ENCODE results near the gene USH1C.

The USH1C gene

GRCh38 chr11:17578296-17578695, 34.1 kb upstream of the USH1C start:
- H3K9me3 ChIP-seq (ENCODE audit: insufficient read depth, low read length), result no peaks in the 10 kb centered on the region
- TF ChIP-seq CTCF (IDR thresholded peaks at IDR 0.05; ENCODE audit: low read depth, low read length), result no peak
- TF ChIP-seq EZH2phosphoT487 (IDR thresholded peaks at IDR 0.05; ENCODE audit: low read depth), result no peak

GRCh38 chr11:17575431-17576425, 31.5 kb upstream of the USH1C start:
- Histone ChIP-seq H4K20me1 (ENCODE audit: insufficient read depth, low read length) (no peaks in the 10 kb centered on the region), H3K4me1 (ENCODE audit: low read length) (peaks cover 7% of the 10 kb centered on the region; the same call in 1 of the 2 replicates), H3K79me2 (ENCODE audit: low read length) (no peaks in the 10 kb centered on the region), H3K27ac (ENCODE audit: low read length) (no peak overlapping the region), H3K4me2 (ENCODE audit: low read length) (no peak overlapping the region), H3K36me3 (replicated peaks; ENCODE audit: low read depth, low read length) (no peaks in the 10 kb centered on the region), H3K4me3 (ENCODE audit: low read length) (no peak overlapping the region), H3K9ac (ENCODE audit: low read length) (no peak overlapping the region), H3K9me3 (ENCODE audit: insufficient read depth, low read length) (no peaks in the 10 kb centered on the region), H2AFZ (ENCODE audit: low read depth, low read length) (no peak overlapping the region), H3K27me3 (ENCODE audit: low read depth, low read length) (no peaks in the 10 kb centered on the region)
- TF ChIP-seq CTCF (IDR thresholded peaks at IDR 0.05; ENCODE audit: low read depth, low read length), result no peak
- no peak for TF ChIP-seq EZH2phosphoT487 (IDR thresholded peaks at IDR 0.05; ENCODE audit: low read depth)

More at GRCh38 chr11:17578296-17578695, 34.1 kb upstream of the USH1C start:
- Histone ChIP-seq H3K36me3 (replicated peaks; ENCODE audit: low read depth, low read length) (no peaks in the 10 kb centered on the region), H3K4me2 (ENCODE audit: low read length) (no peak overlapping the region), H3K9ac (ENCODE audit: low read length) (no peak overlapping the region), H3K4me1 (ENCODE audit: low read length) (no peaks in the 10 kb centered on the region), H3K27ac (ENCODE audit: low read length) (no peak overlapping the region), H4K20me1 (ENCODE audit: insufficient read depth, low read length) (no peaks in the 10 kb centered on the region), H3K79me2 (ENCODE audit: low read length) (no peaks in the 10 kb centered on the region), H2AFZ (ENCODE audit: low read depth, low read length) (no peak overlapping the region), H3K27me3 (ENCODE audit: low read depth, low read length) (no peaks in the 10 kb centered on the region), H3K4me3 (ENCODE audit: low read length) (no peak overlapping the region)

GRCh38 chr11:17574141-17575091, 30.2 kb upstream of the USH1C start:
- no peaks in the 10 kb centered on the region for H3K9me3 ChIP-seq (ENCODE audit: insufficient read depth, low read length)
- H3K4me2 ChIP-seq (ENCODE audit: low read length), result no peak overlapping the region
- H3K4me3 ChIP-seq (ENCODE audit: low read length), result no peak overlapping the region
- peaks cover 7% of the 10 kb centered on the region; the same call in 1 of the 2 replicates for H3K4me1 ChIP-seq (ENCODE audit: low read length)
- no peaks in the 10 kb centered on the region for H3K79me2 ChIP-seq (ENCODE audit: low read length)
- no peak overlapping the region for H2AFZ ChIP-seq (ENCODE audit: low read depth, low read length)
- H3K27me3 ChIP-seq (ENCODE audit: low read depth, low read length), result no peaks in the 10 kb centered on the region
- H3K36me3 ChIP-seq (replicated peaks; ENCODE audit: low read depth, low read length), result no peaks in the 10 kb centered on the region
- no peak overlapping the region for H3K9ac ChIP-seq (ENCODE audit: low read length)
- TF ChIP-seq EZH2phosphoT487 (IDR thresholded peaks at IDR 0.05; ENCODE audit: low read depth) (no peak), CTCF (IDR thresholded peaks at IDR 0.05; ENCODE audit: low read depth, low read length) (no peak)
- no peak overlapping the region for H3K27ac ChIP-seq (ENCODE audit: low read length)
- H4K20me1 ChIP-seq (ENCODE audit: insufficient read depth, low read length), result no peaks in the 10 kb centered on the region

All from OCI-LY3 (cell line).